Measurements from ENCODE around the gene MLST8.

DNA sequence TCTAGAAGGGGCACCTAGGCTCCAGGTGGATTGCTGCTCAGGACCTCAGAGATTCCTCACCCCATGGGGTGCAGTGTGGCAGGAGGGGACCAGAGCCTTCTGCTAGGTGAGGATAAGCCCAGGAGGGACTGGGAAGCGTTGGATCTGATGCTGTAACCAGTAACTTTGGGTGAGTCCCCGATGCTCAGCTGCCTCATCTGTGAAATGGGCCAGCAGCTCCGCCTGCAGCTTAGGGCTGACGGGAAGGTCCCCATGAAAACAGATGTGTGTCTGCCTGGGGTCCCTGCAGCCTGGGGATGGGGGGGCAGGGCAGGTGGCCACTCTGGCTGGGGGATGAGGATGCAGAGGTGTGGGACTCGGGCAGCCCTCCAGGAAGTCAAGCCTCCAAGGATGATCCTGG is 6.2 kb upstream of the MLST8 start:
- TF ChIP-seq, protein P1, sequence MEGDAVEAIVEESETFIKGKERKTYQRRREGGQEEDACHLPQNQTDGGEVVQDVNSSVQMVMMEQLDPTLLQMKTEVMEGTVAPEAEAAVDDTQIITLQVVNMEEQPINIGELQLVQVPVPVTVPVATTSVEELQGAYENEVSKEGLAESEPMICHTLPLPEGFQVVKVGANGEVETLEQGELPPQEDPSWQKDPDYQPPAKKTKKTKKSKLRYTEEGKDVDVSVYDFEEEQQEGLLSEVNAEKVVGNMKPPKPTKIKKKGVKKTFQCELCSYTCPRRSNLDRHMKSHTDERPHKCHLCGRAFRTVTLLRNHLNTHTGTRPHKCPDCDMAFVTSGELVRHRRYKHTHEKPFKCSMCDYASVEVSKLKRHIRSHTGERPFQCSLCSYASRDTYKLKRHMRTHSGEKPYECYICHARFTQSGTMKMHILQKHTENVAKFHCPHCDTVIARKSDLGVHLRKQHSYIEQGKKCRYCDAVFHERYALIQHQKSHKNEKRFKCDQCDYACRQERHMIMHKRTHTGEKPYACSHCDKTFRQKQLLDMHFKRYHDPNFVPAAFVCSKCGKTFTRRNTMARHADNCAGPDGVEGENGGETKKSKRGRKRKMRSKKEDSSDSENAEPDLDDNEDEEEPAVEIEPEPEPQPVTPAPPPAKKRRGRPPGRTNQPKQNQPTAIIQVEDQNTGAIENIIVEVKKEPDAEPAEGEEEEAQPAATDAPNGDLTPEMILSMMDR (IDR thresholded peaks at IDR 0.05) = no peak
- TF ChIP-seq POLR2A (IDR thresholded peaks at IDR 0.05) (no peak), POLR2AphosphoS5 (IDR thresholded peaks at IDR 0.05; ENCODE audit: insufficient read depth in 1 of 2, low read depth in 1 of 2) (no peak)

Data from vagina (tissue), 2 donors.